H1 (cell line): ENCODE measurements around the gene CDC7. TPM values are rescaled to one million over a fixed set of nuclear protein-coding genes. Genes with fewer than 3 reads are reported as not detected.

ENCODE experiments used
- GABPA ChIP-seq: IDR thresholded peaks from 2 replicates; pipeline ENCODE4 v1.6.1; 2011; ENCODE audit warnings: mild to moderate bottlenecking, low read length, moderate library complexity, borderline replicate concordance; ENCODE audit not compliant: insufficient read depth
- KDM5A ChIP-seq: fragments of 200-600 bp; IDR thresholded peaks from 2 replicates; pipeline ENCODE4 v1.7.1; 2012; ENCODE audit warnings: mild to moderate bottlenecking, low read length, inconsistent platforms, mixed read lengths
- MAFK ChIP-seq: IDR thresholded peaks from 2 replicates; pipeline ENCODE4 v1.6.1; 2012; ENCODE audit warnings: low read depth, mild to moderate bottlenecking, improper control_type of control experiment, low read length
- TEAD4 ChIP-seq: IDR thresholded peaks from 2 replicates; pipeline ENCODE4 v1.6.1; 2012; ENCODE audit warnings: low read depth, low read length, inconsistent platforms, mixed read lengths
- polyA plus RNA-seq, 7 experiments: library from polyadenylated mRNA; depleted of rRNA in 3 of 7; stranded (reverse) in 5 of 7; unstranded in 2 of 7; fragments of >200 nt in 5 of 7; fragments of 200-250 nt in 2 of 7; gene quantifications; 1 replicate in 5 of 7; 2 replicates in 1 of 7; 4 replicates in 1 of 7; pipeline versions ENCODE4 v1.2.1 to v1.2.3, GENCODE V29; 2011 to 2013; ENCODE audit warnings: missing spikeins in 2 of 7, mixed read lengths in 2 of 7
- total RNA-seq: library from RNA; stranded (reverse); fragmentation: NEBNext Ultra II Directional; extraction: Animal tissue kit (Norgen Biotek cat#: 25700); gene quantifications from 2 replicates; pipeline ENCODE4 v1.2.1, GENCODE V29; 2021
- TF ChIP-seq, protein P1 (sequence below): IDR thresholded peaks from 2 replicates; pipeline ENCODE4 v1.6.1; 2012; ENCODE audit warnings: low read length, inconsistent platforms

CDC7 gene
- total and polyA plus RNA-seq, 2 of the 8 experiments (the other 6 are each of a cell fraction or from before 2014, with no cell fraction given): 12.2 to 34.4 TPM

DNA sequence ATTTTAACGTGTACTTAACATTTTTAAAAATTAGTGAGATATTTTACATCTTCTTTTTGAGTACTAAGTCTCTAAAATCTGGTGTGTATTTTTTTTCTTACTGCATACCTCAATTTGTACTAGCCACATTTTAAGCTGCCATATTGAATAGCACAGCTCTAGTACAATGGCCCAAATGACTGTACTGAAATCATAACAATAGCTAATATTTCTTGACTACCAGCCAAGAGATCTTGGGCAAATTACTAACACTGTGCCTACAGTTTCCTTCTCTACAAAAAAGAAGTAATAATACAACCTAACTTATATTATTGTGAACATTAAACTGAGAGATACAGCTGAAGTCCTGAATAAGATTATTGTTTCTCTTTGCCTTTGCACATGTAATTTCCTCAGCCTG, 57.2 kb downstream of the CDC7 start (continued):
- TF ChIP-seq MAFK: no peak
- TF ChIP-seq TEAD4: no peak
- TF ChIP-seq, protein P1, sequence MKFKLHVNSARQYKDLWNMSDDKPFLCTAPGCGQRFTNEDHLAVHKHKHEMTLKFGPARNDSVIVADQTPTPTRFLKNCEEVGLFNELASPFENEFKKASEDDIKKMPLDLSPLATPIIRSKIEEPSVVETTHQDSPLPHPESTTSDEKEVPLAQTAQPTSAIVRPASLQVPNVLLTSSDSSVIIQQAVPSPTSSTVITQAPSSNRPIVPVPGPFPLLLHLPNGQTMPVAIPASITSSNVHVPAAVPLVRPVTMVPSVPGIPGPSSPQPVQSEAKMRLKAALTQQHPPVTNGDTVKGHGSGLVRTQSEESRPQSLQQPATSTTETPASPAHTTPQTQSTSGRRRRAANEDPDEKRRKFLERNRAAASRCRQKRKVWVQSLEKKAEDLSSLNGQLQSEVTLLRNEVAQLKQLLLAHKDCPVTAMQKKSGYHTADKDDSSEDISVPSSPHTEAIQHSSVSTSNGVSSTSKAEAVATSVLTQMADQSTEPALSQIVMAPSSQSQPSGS: no peak
- no peak for TF ChIP-seq KDM5A
- no peak for TF ChIP-seq GABPA
